Activated CD8-positive, alpha-beta T cell treated with anti-CD3 and anti-CD28 coated beads for 36 hours (primary cell): Measurements from ENCODE around the gene ZNF785. TPM values are rescaled to one million over a fixed set of nuclear protein-coding genes. Genes with fewer than 3 reads are reported as not detected.

Source experiments
- ATAC-seq: fragments of 200-7000 bp; cut with Tn5 transposase; one replicate; pipeline ENCODE4 v1.10.0; 2021; ENCODE audit warnings: mild to moderate bottlenecking, moderate library complexity
- CTCF ChIA-PET: fragments of 350-600 bp; sonication (Branson Sonifier 250); formaldehyde crosslinking; loops from one replicate; lab custom pipeline; 2021; ENCODE audit warnings: antibody characterized with exemption; lab: Charles Lee
- POLR2A ChIA-PET: fragments of 350-600 bp; sonication (Branson Sonifier 250); formaldehyde crosslinking; loops from one replicate; lab custom pipeline; 2021; ENCODE audit warnings: antibody characterized with exemption; lab: Charles Lee
- DNase-seq: peaks from one replicate; pipeline ENCODE4 v3.0.0-alpha.2; 2020
- H3K27ac Mint-ChIP-seq: one replicate; pipeline ENCODE4 v1.8.0; 2021; ENCODE audit warnings: mild to moderate bottlenecking, mixed read lengths
- H3K27me3 Mint-ChIP-seq: one replicate; pipeline ENCODE4 v1.8.0; 2021; ENCODE audit warnings: mixed read lengths
- H3K36me3 Mint-ChIP-seq: one replicate; pipeline ENCODE4 v1.8.0; 2021; ENCODE audit warnings: low read depth, mixed read lengths
- H3K4me1 Mint-ChIP-seq: one replicate; pipeline ENCODE4 v1.8.0; 2021; ENCODE audit warnings: low read depth, mixed read lengths
- H3K4me3 Mint-ChIP-seq: one replicate; pipeline ENCODE4 v1.8.0; 2021; ENCODE audit warnings: mild to moderate bottlenecking, moderate library complexity, mixed read lengths
- H3K9me3 Mint-ChIP-seq: one replicate; pipeline ENCODE4 v1.8.0; 2021; ENCODE audit warnings: mixed read lengths
- CTCF ChIP-seq: fragments of 200-600 bp; IDR thresholded peaks from one replicate; pipeline ENCODE4 v1.8.0; 2022; ENCODE audit warnings: antibody characterized with exemption, mild to moderate bottlenecking
- intact Hi-C: fragments of 100-400 bp; cut with micrococcal nuclease; formaldehyde crosslinking; loops from one replicate; pipeline ENCODE4 v1.10.0; 2022
- total RNA-seq, 2 experiments: library from RNA; stranded (reverse); gene quantifications; one replicate each; pipeline ENCODE4 v1.2.3, GENCODE V29; 2021

The ZNF785 gene
- total RNA-seq, 2 experiments from 2014 or later = 8.8 to 10.3 TPM

GRCh38 chr16:30567991-30568638 is 17.4 kb downstream of the ZNF785 start:
- ChIA-PET POLR2A (interaction anchor here (1.1 to 4.0 kb wide), 6 partner anchors 9 to 94 kb away, joined by 3 to 35 read pairs (median 7); partner anchors contain the start of genes ZNF747, ZNF764 and ZNF785), CTCF (interaction anchor here (0.8 to 2.7 kb wide), 4 partner anchors 10 to 61 kb away, joined by 3 to 16 read pairs (median 4); partner anchors contain the start of genes ZNF747 and ZNF764)
- ATAC-seq (peak; percentile 36), DNase-seq (peak; percentile 72)
- no peaks in the 10 kb centered on the region for H3K9me3 Mint-ChIP-seq
- H3K27me3 Mint-ChIP-seq = no peaks in the 10 kb centered on the region
- peaks cover 3% of the 10 kb centered on the region for H3K36me3 Mint-ChIP-seq
- peak overlapping the region; percentile 64 for H3K4me3 Mint-ChIP-seq
- no peak for TF ChIP-seq CTCF
- intact Hi-C loops = no loop called here
- peaks cover 35% of the 10 kb centered on the region for H3K4me1 Mint-ChIP-seq
- peak overlapping the region; percentile 92 for H3K27ac Mint-ChIP-seq

- DNase-seq (peak; percentile 77), ATAC-seq (peak; percentile 29)
- no peaks in the 10 kb centered on the region for H3K27me3 Mint-ChIP-seq
- H3K4me1 Mint-ChIP-seq = peaks cover 34% of the 10 kb centered on the region
- peak overlapping the region; percentile 92 for H3K27ac Mint-ChIP-seq
- H3K36me3 Mint-ChIP-seq = peaks cover 3% of the 10 kb centered on the region
- ChIA-PET POLR2A (interaction anchor here (0.9 to 4.0 kb wide), 6 partner anchors 9 to 32 kb away, joined by 3 to 35 read pairs (median 7); partner anchors contain the start of genes ZNF747, ZNF764 and ZNF785), CTCF (interaction anchor here (0.8 to 2.7 kb wide), 5 partner anchors 10 to 62 kb away, joined by 3 to 16 read pairs (median 4); partner anchors contain the start of genes ZNF747 and ZNF764)
- H3K9me3 Mint-ChIP-seq = no peaks in the 10 kb centered on the region
- TF ChIP-seq CTCF = no peak
- intact Hi-C loops = no loop called here
- peak overlapping the region; percentile 21 for H3K4me3 Mint-ChIP-seq
These were observed 18.1 kb downstream of the ZNF785 start for GRCh38 chr16:30567160-30567990.

- Mint-ChIP-seq H3K27me3 (no peaks in the 10 kb centered on the region), H3K4me1 (peaks cover 31% of the 10 kb centered on the region), H3K36me3 (peaks cover 2% of the 10 kb centered on the region), H3K27ac (no peak overlapping the region), H3K4me3 (no peak overlapping the region), H3K9me3 (no peaks in the 10 kb centered on the region)
- DNase-seq (no peak), ATAC-seq (no peak)
- TF ChIP-seq CTCF = no peak
- POLR2A ChIA-PET = interaction anchor here (0.9 to 4.0 kb wide), 5 partner anchors 8 to 44 kb away, joined by 3 to 35 read pairs (median 4); partner anchors contain the start of genes ZNF689, ZNF747 and ZNF764
- intact Hi-C loops = no loop called here
- CTCF ChIA-PET = interaction anchor here (1.0 to 2.6 kb wide), 4 partner anchors 31 to 137 kb away, joined by 4 to 11 read pairs (median 5); partner anchors contain the start of genes DCTPP1 and ZNF747
These were observed 19.0 kb downstream of the ZNF785 start for GRCh38 chr16:30566531-30566930.

GRCh38 chr16:30565984-30566383 is 19.5 kb downstream of the ZNF785 start:
- no peak for TF ChIP-seq CTCF
- intact Hi-C loops = no loop called here
- H3K4me1 Mint-ChIP-seq = peaks cover 35% of the 10 kb centered on the region
- POLR2A ChIA-PET = interaction anchor here (0.9 to 4.0 kb wide), 5 partner anchors 8 to 44 kb away, joined by 3 to 35 read pairs (median 4); partner anchors contain the start of genes ZNF689, ZNF747 and ZNF764
- CTCF ChIA-PET = interaction anchor here (1.1 to 2.6 kb wide), 6 partner anchors 31 to 136 kb away, joined by 3 to 11 read pairs (median 5); partner anchors contain the start of genes DCTPP1 and ZNF747
- no peak overlapping the region for H3K27ac Mint-ChIP-seq
- no peaks in the 10 kb centered on the region for H3K27me3 Mint-ChIP-seq
- peaks cover 2% of the 10 kb centered on the region for H3K36me3 Mint-ChIP-seq
- H3K9me3 Mint-ChIP-seq = no peaks in the 10 kb centered on the region
- H3K4me3 Mint-ChIP-seq = no peak overlapping the region
- ATAC-seq = no peak
- no peak for DNase-seq
